Endometrial microvascular endothelial cells (primary cell): ENCODE results near the gene ATP2A3. TPM values are rescaled to one million over a fixed set of nuclear protein-coding genes. Genes with fewer than 3 reads are reported as not detected.
"Not testable (repeated sequence)": the region's sequence is repeated elsewhere in the genome, so short reads cannot be mapped to it uniquely, and the experiment has no call there.

ENCODE experiments used
- in situ Hi-C: cut with HindIII; loops from 2 replicates; pipeline ENCODE4 v1.10.0; 2017; ENCODE audit warnings: low sequenced_read_pairs, low pct_unique_long_range_greater_than_20kb; ENCODE audit errors: inconsistent ontology term
- total RNA-seq: library from RNA; depleted of rRNA; stranded (reverse); fragments of >200 nt; gene quantifications from one replicate; pipeline ENCODE4 v1.2.3, GENCODE V29; 2015; ENCODE audit errors: inconsistent ontology term

Gene ATP2A3
- total RNA-seq, 1 donor from 2014 or later, result 0.84 TPM

GRCh38 chr17:3959921-3960601 lies 4.2 kb downstream of the ATP2A3 start:
- in situ Hi-C loops, result no loop called here

GRCh38 chr17:3959295-3959899 lies 4.8 kb downstream of the ATP2A3 start:
- in situ Hi-C loops, result no loop called here

GRCh38 chr17:3957735-3958599 lies 6.3 kb downstream of the ATP2A3 start:
- in situ Hi-C loops, result no loop called here

- in situ Hi-C loops, result no loop called here
These were observed 7.3 kb downstream of the ATP2A3 start for GRCh38 chr17:3956983-3957382.

- in situ Hi-C loops, result no loop called here
These were observed 7.8 kb downstream of the ATP2A3 start for GRCh38 chr17:3956327-3956957.

GRCh38 chr17:3955673-3955988 lies 8.6 kb downstream of the ATP2A3 start:
- in situ Hi-C loops, result no loop called here

- in situ Hi-C loops, result no loop called here
These were observed 9.1 kb downstream of the ATP2A3 start for GRCh38 chr17:3954976-3955672.

GRCh38 chr17:3954086-3954485 lies 10.2 kb downstream of the ATP2A3 start:
- in situ Hi-C loops, result no loop called here

GRCh38 chr17:3953542-3953941 lies 10.7 kb downstream of the ATP2A3 start:
- in situ Hi-C loops, result no loop called here

GRCh38 chr17:3952186-3952585 lies 12.1 kb downstream of the ATP2A3 start:
- in situ Hi-C loops, result no loop called here

GRCh38 chr17:3951420-3951819 lies 12.8 kb downstream of the ATP2A3 start:
- in situ Hi-C loops, result no loop called here

GRCh38 chr17:3951003-3951402 lies 13.2 kb downstream of the ATP2A3 start:
- in situ Hi-C loops, result no loop called here

- in situ Hi-C loops, result no loop called here
These were observed 13.7 kb downstream of the ATP2A3 start for GRCh38 chr17:3950584-3950983.

GRCh38 chr17:3949418-3949817 lies 14.8 kb downstream of the ATP2A3 start:
- in situ Hi-C loops, result no loop called here

- in situ Hi-C loops, result not testable (repeated sequence)
These were observed 15.7 kb downstream of the ATP2A3 start for GRCh38 chr17:3948551-3948950.

GRCh38 chr17:3947318-3947810 lies 16.9 kb downstream of the ATP2A3 start:
- in situ Hi-C loops, result no loop called here

- in situ Hi-C loops, result no loop called here
These were observed 17.5 kb downstream of the ATP2A3 start for GRCh38 chr17:3946711-3947235.

GRCh38 chr17:3944485-3945388 lies 19.5 kb downstream of the ATP2A3 start:
- in situ Hi-C loops, result no loop called here
